Measurements from ENCODE around the gene GPR107. TPM values are rescaled to one million over a fixed set of nuclear protein-coding genes. Genes with fewer than 3 reads are reported as not detected.

GPR107 gene
- total RNA-seq, 1 donor from 2014 or later: 58.7 TPM

DNA sequence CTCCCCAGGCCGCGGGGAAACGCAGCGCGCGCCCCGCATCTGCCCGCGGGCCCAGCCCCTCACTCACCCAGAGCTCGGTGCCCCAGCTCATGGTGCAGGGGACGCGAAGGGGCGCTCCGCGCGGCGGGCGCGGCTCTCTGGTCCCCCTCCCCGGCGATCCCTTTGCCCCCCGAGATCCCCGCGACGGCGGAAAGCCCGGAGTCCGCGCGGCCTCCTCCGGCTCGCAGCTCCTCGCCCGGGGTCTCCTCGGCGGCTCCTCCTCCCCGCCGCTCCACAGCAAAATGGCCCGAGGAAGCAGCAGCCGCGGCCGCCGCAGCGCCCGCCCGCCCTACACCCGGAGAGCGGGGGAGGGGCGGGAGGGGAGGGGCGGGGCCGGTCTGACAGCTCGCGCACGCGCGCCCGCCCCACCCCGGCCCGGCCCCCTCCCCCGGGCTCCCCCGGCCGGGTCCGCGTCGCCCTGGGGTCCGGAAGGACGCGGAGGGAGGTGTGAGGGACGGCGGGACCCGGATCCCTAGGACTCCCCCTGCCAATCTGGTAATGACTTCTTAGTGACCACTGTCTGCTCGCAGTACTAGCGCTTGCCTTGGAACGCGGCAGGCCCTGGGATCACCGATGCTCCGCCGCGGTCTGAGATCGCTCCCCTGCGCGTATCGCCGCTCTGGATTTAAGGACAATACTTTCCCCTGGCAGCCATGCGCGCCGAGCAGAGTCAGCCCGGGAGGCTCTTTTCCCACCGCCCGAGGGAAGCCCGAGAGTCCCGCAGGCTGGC, 10.6 kb upstream of the GPR107 start, which contains the start of gene FNBP1:
FNBP1 (minus strand) TSS at position 305 of the 769 bp plus-strand sequence; CDS start at position 91, 214 bp downstream.
- H3K36me3 ChIP-seq (ENCODE audit: insufficient read depth, low read length): no peaks in the 10 kb centered on the region
- H3K4me2 ChIP-seq (ENCODE audit: low read length): peak within 1 kb of the TSS; percentile 100
- H3K27ac ChIP-seq (ENCODE audit: low read depth, low read length): peak within 1 kb of the TSS; percentile 30
- peak within 1 kb of the TSS; percentile 83 for H2AFZ ChIP-seq (ENCODE audit: low read depth, low read length)
- FAIRE-seq (no peak), DNase-seq (ENCODE audit: low read depth) (peak; percentile 62)
- H3K4me3 ChIP-seq (ENCODE audit: insufficient read depth, low read depth, low read length): peak within 1 kb of the TSS; percentile 66
- peaks cover 31% of the 10 kb centered on the region for H3K79me2 ChIP-seq (ENCODE audit: insufficient read depth, low read length)
- Mint-ChIP-seq H3K4me3 (ENCODE audit: unreplicated experiment) (peak within 1 kb of the TSS; percentile 98), H3K4me1 (ENCODE audit: low read depth, unreplicated experiment) (peaks cover 19% of the 10 kb centered on the region), H3K9me3 (ENCODE audit: unreplicated experiment) (no peaks in the 10 kb centered on the region), H3K27ac (ENCODE audit: unreplicated experiment) (peak within 1 kb of the TSS; percentile 92), H3K36me3 (ENCODE audit: low read depth, unreplicated experiment) (no peaks in the 10 kb centered on the region), H3K27me3 (ENCODE audit: low read depth, unreplicated experiment) (no peaks in the 10 kb centered on the region)
- peaks cover 35% of the 10 kb centered on the region for H4K20me1 ChIP-seq (ENCODE audit: insufficient read depth, low read length)
- H3K27me3 ChIP-seq (ENCODE audit: insufficient read depth, low read length): no peaks in the 10 kb centered on the region
- H3K9me3 ChIP-seq (ENCODE audit: insufficient read depth, low read depth, low read length): no peaks in the 10 kb centered on the region
- H3K4me1 ChIP-seq (ENCODE audit: insufficient read depth, low read length): peaks cover 12% of the 10 kb centered on the region
- TF ChIP-seq, protein P1, sequence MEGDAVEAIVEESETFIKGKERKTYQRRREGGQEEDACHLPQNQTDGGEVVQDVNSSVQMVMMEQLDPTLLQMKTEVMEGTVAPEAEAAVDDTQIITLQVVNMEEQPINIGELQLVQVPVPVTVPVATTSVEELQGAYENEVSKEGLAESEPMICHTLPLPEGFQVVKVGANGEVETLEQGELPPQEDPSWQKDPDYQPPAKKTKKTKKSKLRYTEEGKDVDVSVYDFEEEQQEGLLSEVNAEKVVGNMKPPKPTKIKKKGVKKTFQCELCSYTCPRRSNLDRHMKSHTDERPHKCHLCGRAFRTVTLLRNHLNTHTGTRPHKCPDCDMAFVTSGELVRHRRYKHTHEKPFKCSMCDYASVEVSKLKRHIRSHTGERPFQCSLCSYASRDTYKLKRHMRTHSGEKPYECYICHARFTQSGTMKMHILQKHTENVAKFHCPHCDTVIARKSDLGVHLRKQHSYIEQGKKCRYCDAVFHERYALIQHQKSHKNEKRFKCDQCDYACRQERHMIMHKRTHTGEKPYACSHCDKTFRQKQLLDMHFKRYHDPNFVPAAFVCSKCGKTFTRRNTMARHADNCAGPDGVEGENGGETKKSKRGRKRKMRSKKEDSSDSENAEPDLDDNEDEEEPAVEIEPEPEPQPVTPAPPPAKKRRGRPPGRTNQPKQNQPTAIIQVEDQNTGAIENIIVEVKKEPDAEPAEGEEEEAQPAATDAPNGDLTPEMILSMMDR (IDR thresholded peaks at IDR 0.05; ENCODE audit: insufficient read depth, low read depth, low read length): no peak
- no peak for TF ChIP-seq EZH2 (IDR thresholded peaks at IDR 0.05; ENCODE audit: insufficient read depth, low read length)
- peak within 1 kb of the TSS; percentile 87 for H3K9ac ChIP-seq (ENCODE audit: low read length)

GRCh38 chr9:130043654-130044623, 9.8 kb upstream of the GPR107 start:
- H3K4me1 Mint-ChIP-seq (ENCODE audit: low read depth, unreplicated experiment): peaks cover 19% of the 10 kb centered on the region
- peak overlapping the region; percentile 89 for H3K4me3 Mint-ChIP-seq (ENCODE audit: unreplicated experiment)
- Histone ChIP-seq H3K9me3 (ENCODE audit: insufficient read depth, low read depth, low read length) (no peaks in the 10 kb centered on the region), H3K9ac (ENCODE audit: low read length) (peak overlapping the region; percentile 71), H3K4me2 (ENCODE audit: low read length) (peak overlapping the region; percentile 100), H3K27me3 (ENCODE audit: insufficient read depth, low read length) (no peaks in the 10 kb centered on the region), H2AFZ (ENCODE audit: low read depth, low read length) (peak overlapping the region; percentile 80), H3K4me3 (ENCODE audit: insufficient read depth, low read depth, low read length) (peak overlapping the region; percentile 60), H3K36me3 (ENCODE audit: insufficient read depth, low read length) (no peaks in the 10 kb centered on the region), H3K4me1 (ENCODE audit: insufficient read depth, low read length) (peaks cover 12% of the 10 kb centered on the region), H4K20me1 (ENCODE audit: insufficient read depth, low read length) (peaks cover 29% of the 10 kb centered on the region), H3K27ac (ENCODE audit: low read depth, low read length) (peak overlapping the region; percentile 10), H3K79me2 (ENCODE audit: insufficient read depth, low read length) (peaks cover 27% of the 10 kb centered on the region)
- TF ChIP-seq, protein P1 (IDR thresholded peaks at IDR 0.05; ENCODE audit: insufficient read depth, low read depth, low read length): no peak
- no peak for TF ChIP-seq EZH2 (IDR thresholded peaks at IDR 0.05; ENCODE audit: insufficient read depth, low read length)
- no peaks in the 10 kb centered on the region for H3K36me3 Mint-ChIP-seq (ENCODE audit: low read depth, unreplicated experiment)
- H3K27ac Mint-ChIP-seq (ENCODE audit: unreplicated experiment): peak overlapping the region; percentile 9
- H3K9me3 Mint-ChIP-seq (ENCODE audit: unreplicated experiment): no peaks in the 10 kb centered on the region
- H3K27me3 Mint-ChIP-seq (ENCODE audit: low read depth, unreplicated experiment): no peaks in the 10 kb centered on the region
- FAIRE-seq (no peak), DNase-seq (ENCODE audit: low read depth) (peak; percentile 75)

Measured in astrocyte (in vitro differentiated cells and primary cell).